HepG2 (cell line): ENCODE measurements around the gene BSN. TPM values are rescaled to one million over a fixed set of nuclear protein-coding genes. Genes with fewer than 3 reads are reported as not detected.
"Not testable (repeated sequence)": the region's sequence is repeated elsewhere in the genome, so short reads cannot be mapped to it uniquely, and the experiment has no call there.

ENCODE experiments used
- ATAC-seq: fragments of 200-7000 bp; cut with Tn5 transposase; 3 replicates; pipeline ENCODE4 v1.9.1; 2020; ENCODE audit warnings: mild to moderate bottlenecking, moderate library complexity
- BruUV-seq: library from RNA; stranded (reverse); fragments of 400-500 nt; replicated peaks from 2 replicates; lab custom pipeline; 2021; lab: Mats Ljungman, UMichigan
- CTCF ChIA-PET: fragments of 300-600 bp; formaldehyde crosslinking; extraction: SDS; loops from one replicate; lab custom pipeline; 2021; ENCODE audit warnings: low total read pairs, inconsistent platforms, low intra/inter-chr PET ratio; lab: Yijun Ruan, JAX
- POLR2A ChIA-PET: fragments of 350-600 bp; sonication (Branson Sonifier 250); formaldehyde crosslinking; loops from one replicate; lab custom pipeline; 2020; ENCODE audit warnings: antibody characterized with exemption, inconsistent platforms; lab: Yijun Ruan, JAX
- DNase-seq: peaks from one replicate; pipeline ENCODE4 v3.0.0-alpha.2; 2015; ENCODE audit warnings: low spot score
- FAIRE-seq: peaks from 3 replicates; lab custom pipeline; 2011; peaks lifted over from hg19 to GRCh38; lab: Jason Lieb, UNC
- H2AFZ ChIP-seq: one replicate; pipeline ENCODE4 v1.6.1; 2011; ENCODE audit warnings: low read length, inconsistent platforms
- H3K27ac ChIP-seq: fragments of 300-600 bp; 3 replicates; pipeline ENCODE4 v1.8.0; 2011; ENCODE audit warnings: mixed run types, mild to moderate bottlenecking, mixed read lengths, low read length, inconsistent platforms; ENCODE audit not compliant: insufficient read depth; ENCODE audit errors: extremely low read length
- H3K27me3 ChIP-seq, 2 experiments: fragments of 200-600 bp in 1 of 2; 2 replicates in 1 of 2; 3 replicates in 1 of 2; pipeline versions ENCODE4 v1.6.0 to v1.8.0; 2011; ENCODE audit warnings: low read length in 2 of 2, mild to moderate bottlenecking in 2 of 2, moderate library complexity in 2 of 2, inconsistent platforms in 1 of 2; ENCODE audit not compliant: insufficient read depth in 2 of 2, control insufficient read depth in 1 of 2
- H3K36me3 ChIP-seq, 2 experiments: fragments of 200-600 bp in 1 of 2; replicated peaks in 1 of 2; 2 replicates in 1 of 2; 3 replicates in 1 of 2; pipeline versions ENCODE4 v1.5.1 to v1.8.0; 2011; ENCODE audit warnings: low read length in 2 of 2, inconsistent platforms in 1 of 2; ENCODE audit not compliant: insufficient read depth in 2 of 2, control insufficient read depth in 1 of 2
- H3K4me1 ChIP-seq: 2 replicates; pipeline ENCODE4 v1.5.1; 2012; ENCODE audit warnings: low read length, inconsistent platforms; ENCODE audit not compliant: insufficient read depth
- H3K4me2 ChIP-seq: 2 replicates; pipeline ENCODE4 v1.6.0; 2011; ENCODE audit warnings: low read depth, low read length, inconsistent platforms
- H3K4me3 ChIP-seq, 3 experiments: fragments of 200-600 bp in 1 of 3; sonication (generic), shearing (Covaris generic) in 1 of 3; replicated peaks in 1 of 3; 2 replicates each; pipeline ENCODE4 v1.5.1; 2011 to 2016; ENCODE audit warnings: low read length in 3 of 3, inconsistent platforms in 2 of 3, low read depth in 2 of 3, mild to moderate bottlenecking in 2 of 3, control low read depth in 1 of 3, mixed read lengths in 1 of 3; ENCODE audit not compliant: insufficient read depth in 1 of 3
- H3K79me2 ChIP-seq: one replicate; pipeline ENCODE4 v1.6.1; 2011; ENCODE audit warnings: low read length, inconsistent platforms; ENCODE audit not compliant: insufficient read depth
- H3K9ac ChIP-seq: 2 replicates; pipeline ENCODE4 v1.6.0; 2011; ENCODE audit warnings: mild to moderate bottlenecking, low read depth, low read length, inconsistent platforms; ENCODE audit not compliant: insufficient read depth
- H3K9me3 ChIP-seq: 2 replicates; pipeline ENCODE4 v1.5.1; 2012; ENCODE audit warnings: mild to moderate bottlenecking, low read length
- H4K20me1 ChIP-seq: 2 replicates; pipeline ENCODE4 v1.6.0; 2011; ENCODE audit warnings: inconsistent platforms, mild to moderate bottlenecking, low read length, moderate library complexity; ENCODE audit not compliant: insufficient read depth
- EED ChIP-seq: sonication (generic); formaldehyde crosslinking; IDR thresholded peaks from 2 replicates; pipeline ENCODE4 v1.5.0; 2020; ENCODE audit warnings: mild to moderate bottlenecking, missing genetic modification reagents
- FOXA1 ChIP-seq, 2 experiments: fragments of 450-650 bp in 1 of 2; sonication (generic) in 1 of 2; formaldehyde crosslinking in 1 of 2; IDR thresholded peaks; 2 replicates each; pipeline versions ENCODE4 v1.4.0 to v1.6.1; 2016 to 2020; ENCODE audit warnings: missing genetic modification reagents in 1 of 2
- ZNF224 ChIP-seq: sonication (generic); formaldehyde crosslinking; IDR thresholded peaks from 2 replicates; pipeline ENCODE4 v1.5.0; 2020; ENCODE audit warnings: mild to moderate bottlenecking, missing genetic modification reagents
- ZNF747 ChIP-seq: sonication (generic); formaldehyde crosslinking; IDR thresholded peaks from 2 replicates; pipeline ENCODE4 v1.8.1; 2023; ENCODE audit warnings: missing genetic modification reagents, mild to moderate bottlenecking, borderline replicate concordance
- WGBS: methylation state at CpG from one replicate; pipeline ENCODE4 v1.1.6; 2017; ENCODE audit warnings: low lambda C conversion rate; 5-methylcytosine and 5-hydroxymethylcytosine counted together
- in situ Hi-C: cut with HindIII; loops from 2 replicates; pipeline ENCODE4 v1.10.0; 2017; ENCODE audit warnings: low pct_unique_long_range_greater_than_20kb; ENCODE audit not compliant: extremely low pct_ligation_motif_present
- intact Hi-C: fragments of 100-400 bp; cut with micrococcal nuclease; formaldehyde crosslinking; loops from one replicate; pipeline ENCODE4 v1.10.0; 2022; ENCODE audit not compliant: unreplicated experiment
- polyA plus RNA-seq, 8 experiments: library from polyadenylated mRNA; depleted of rRNA in 3 of 8; stranded (reverse) in 7 of 8; unstranded in 1 of 8; fragments of >200 nt; fragmentation: Illumina TruSeq in 4 of 8; extraction: Trizol in 4 of 8; gene quantifications; 2 replicates each; pipeline versions ENCODE4 v1.2.1 to v1.2.3, GENCODE V29; 2011 to 2016; ENCODE audit warnings: low read depth in 4 of 8, missing spikeins in 1 of 8, mixed read lengths in 1 of 8; ENCODE audit not compliant: insufficient read depth in 1 of 8
- total RNA-seq, 5 experiments: library from RNA; depleted of rRNA; stranded (reverse); fragments of >200 nt; fragmentation: Illumina TruSeq; extraction: Trizol; gene quantifications; 2 replicates each; pipeline ENCODE4 v1.2.3, GENCODE V29; 2016; ENCODE audit warnings: low read depth in 1 of 5

BSN gene
- total and polyA plus RNA-seq, 2 of the 13 experiments (the other 11 are each of a cell fraction or from before 2014, with no cell fraction given) = 0.42 to 0.86 TPM

GRCh38 chr3:49689046-49689907 is 135.0 kb downstream of the BSN start, which contains the start of the genes MST1 and RNF123 (continued):
- TF ChIP-seq FOXA1 (IDR thresholded peaks at IDR 0.05) (no peak), FOXA1 (CRISPR knock-in tag; IDR thresholded peaks at IDR 0.05) (peak; percentile 32; the same call in 1 of the 2 replicates)

- POLR2A ChIA-PET = interaction anchor here (1.9 to 2.3 kb wide), 3 partner anchors 17 to 240 kb away, joined by 4 to 18 read pairs (median 5); partner anchors contain the start of gene MON1A
- H3K4me1 ChIP-seq = peaks cover 44% of the 10 kb centered on the region
- CTCF ChIA-PET = not testable (repeated sequence)
Measured at GRCh38 chr3:49689908-49690624, 135.8 kb downstream of the BSN start.

GRCh38 chr3:49690856-49691255 is 136.6 kb downstream of the BSN start:
- H3K36me3 ChIP-seq, DNase-seq, H3K9me3 ChIP-seq, intact Hi-C loops, H3K27me3 ChIP-seq, in situ Hi-C loops, ATAC-seq, POLR2A ChIA-PET, BruUV-seq, FAIRE-seq, CTCF ChIA-PET, H2AFZ ChIP-seq, H4K20me1 ChIP-seq, H3K27ac ChIP-seq: not testable (repeated sequence)
- H3K79me2 ChIP-seq = peaks cover 44% of the 10 kb centered on the region
- H3K9ac ChIP-seq = peak overlapping the region; percentile 29; the same call in 1 of the 2 replicates
- H3K4me3 ChIP-seq = peak overlapping the region in 2 of 3 experiments; percentile 13 to 16; a peak in 3 of 6 replicates
- WGBS = no CpG with 5 or more reads among the region's 3 CpGs
- H3K4me1 ChIP-seq = peaks cover 41% of the 10 kb centered on the region
- peak overlapping the region; percentile 96 for H3K4me2 ChIP-seq

More at GRCh38 chr3:49689908-49690624, 135.8 kb downstream of the BSN start:
- Histone ChIP-seq H3K79me2 (peaks cover 44% of the 10 kb centered on the region), H3K27ac (peak overlapping the region; percentile 96), H3K9ac (peak overlapping the region; percentile 97), H3K4me2 (peak overlapping the region; percentile 96), H3K4me3 (peak overlapping the region; percentile 75 to 96 (median 89))
- intact Hi-C loops, H4K20me1 ChIP-seq, in situ Hi-C loops, DNase-seq, FAIRE-seq, H3K36me3 ChIP-seq, ATAC-seq, H3K27me3 ChIP-seq, H3K9me3 ChIP-seq, H2AFZ ChIP-seq, BruUV-seq: not testable (repeated sequence)
- TF ChIP-seq ZNF747 (peak; percentile 2; the same call in 1 of the 2 replicates), ZNF224 (0 out of 2 replicates have a peak, but pooled peaks have one; percentile 14), EED (CRISPR knock-in tag) (peak; percentile 8; the same call in 1 of the 2 replicates)
- WGBS = 7% methylated on average over 14 of the region's 16 CpGs

GRCh38 chr3:49691481-49691880 is 137.2 kb downstream of the BSN start:
- CTCF ChIA-PET, BruUV-seq: not testable (repeated sequence)
- 92% methylated on average over 2 of the region's 3 CpGs for WGBS

More at GRCh38 chr3:49691481-49691880, 137.2 kb downstream of the BSN start:
- POLR2A ChIA-PET, H3K9me3 ChIP-seq, H3K9ac ChIP-seq, H4K20me1 ChIP-seq, FAIRE-seq, ATAC-seq, H3K27ac ChIP-seq, H3K36me3 ChIP-seq, H2AFZ ChIP-seq, intact Hi-C loops, H3K27me3 ChIP-seq, H3K4me3 ChIP-seq, in situ Hi-C loops, DNase-seq: not testable (repeated sequence)
- peaks cover 41% of the 10 kb centered on the region for H3K4me1 ChIP-seq
- H3K79me2 ChIP-seq = peaks cover 44% of the 10 kb centered on the region
- peak overlapping the region; percentile 96; the same call in 1 of the 2 replicates for H3K4me2 ChIP-seq
